ENCODE measurements around the gene DDTL.
"Not testable (repeated sequence)": the region's sequence is repeated elsewhere in the genome, so short reads cannot be mapped to it uniquely, and the experiment has no call there.

The DDTL gene

GRCh38 chr22:23966568-23966967 is at the start of gene DDTL:
Gene DDTL (plus strand): TSS chr22:23966888. CDS start chr22:23966915, 27 bp downstream.
- DNase-seq: not testable (repeated sequence)

- DNase-seq: not testable (repeated sequence)
Observed at GRCh38 chr22:23920267-23920611, 46.4 kb upstream of the DDTL start.

- DNase-seq: not testable (repeated sequence)
Observed at GRCh38 chr22:23921586-23922201, 45.0 kb upstream of the DDTL start.

- no peak for DNase-seq
Observed at GRCh38 chr22:23922921-23923320, 43.8 kb upstream of the DDTL start.

GRCh38 chr22:23925020-23925606 is 41.6 kb upstream of the DDTL start:
- no peak for DNase-seq

- DNase-seq: no peak
Observed at GRCh38 chr22:23926561-23926960, 40.1 kb upstream of the DDTL start.

- no peak for DNase-seq
Observed at GRCh38 chr22:23938328-23939016, 28.2 kb upstream of the DDTL start.

GRCh38 chr22:23939017-23939357 is 27.7 kb upstream of the DDTL start:
- DNase-seq: no peak

GRCh38 chr22:23940166-23940565 is 26.5 kb upstream of the DDTL start:
- not testable (repeated sequence) for DNase-seq

GRCh38 chr22:23947391-23947790 is 19.3 kb upstream of the DDTL start:
- not testable (repeated sequence) for DNase-seq

GRCh38 chr22:23949764-23950163 is 16.9 kb upstream of the DDTL start:
- DNase-seq: not testable (repeated sequence)

GRCh38 chr22:23951383-23951782 is 15.3 kb upstream of the DDTL start:
- not testable (repeated sequence) for DNase-seq

GRCh38 chr22:23952794-23953405 is 13.8 kb upstream of the DDTL start:
- not testable (repeated sequence) for DNase-seq

- not testable (repeated sequence) for DNase-seq
Observed at GRCh38 chr22:23953485-23953884, 13.2 kb upstream of the DDTL start.

- not testable (repeated sequence) for DNase-seq
Observed at GRCh38 chr22:23954193-23954990, 12.3 kb upstream of the DDTL start.

GRCh38 chr22:23954991-23955305 is 11.7 kb upstream of the DDTL start:
- not testable (repeated sequence) for DNase-seq

- DNase-seq: not testable (repeated sequence)
Observed at GRCh38 chr22:23955886-23956285, 10.8 kb upstream of the DDTL start.

GRCh38 chr22:23956301-23956900 is 10.3 kb upstream of the DDTL start:
- not testable (repeated sequence) for DNase-seq

- DNase-seq: not testable (repeated sequence)
Observed at GRCh38 chr22:23961084-23961771, 5.5 kb upstream of the DDTL start, which contains the start of gene GSTT2B. Gene GSTT2B (minus strand): TSS chr22:23961195. CDS start chr22:23961131, 64 bp downstream.

GRCh38 chr22:23966094-23966493 is 594 bp upstream of the DDTL start:
- DNase-seq: not testable (repeated sequence)

- DNase-seq: no peak
Observed at GRCh38 chr22:23969071-23969470, 2.4 kb downstream of the DDTL start.

GRCh38 chr22:23970201-23970641 is 3.5 kb downstream of the DDTL start:
- DNase-seq: no peak
